Glomerular visceral epithelial cell (primary cell): ENCODE data around the gene FAM204A.

Source experiments
- DNase-seq: peaks from one replicate; pipeline ENCODE4 v3.0.0-alpha.2; 2016; ENCODE audit errors: extremely low spot score

Gene FAM204A

DNA sequence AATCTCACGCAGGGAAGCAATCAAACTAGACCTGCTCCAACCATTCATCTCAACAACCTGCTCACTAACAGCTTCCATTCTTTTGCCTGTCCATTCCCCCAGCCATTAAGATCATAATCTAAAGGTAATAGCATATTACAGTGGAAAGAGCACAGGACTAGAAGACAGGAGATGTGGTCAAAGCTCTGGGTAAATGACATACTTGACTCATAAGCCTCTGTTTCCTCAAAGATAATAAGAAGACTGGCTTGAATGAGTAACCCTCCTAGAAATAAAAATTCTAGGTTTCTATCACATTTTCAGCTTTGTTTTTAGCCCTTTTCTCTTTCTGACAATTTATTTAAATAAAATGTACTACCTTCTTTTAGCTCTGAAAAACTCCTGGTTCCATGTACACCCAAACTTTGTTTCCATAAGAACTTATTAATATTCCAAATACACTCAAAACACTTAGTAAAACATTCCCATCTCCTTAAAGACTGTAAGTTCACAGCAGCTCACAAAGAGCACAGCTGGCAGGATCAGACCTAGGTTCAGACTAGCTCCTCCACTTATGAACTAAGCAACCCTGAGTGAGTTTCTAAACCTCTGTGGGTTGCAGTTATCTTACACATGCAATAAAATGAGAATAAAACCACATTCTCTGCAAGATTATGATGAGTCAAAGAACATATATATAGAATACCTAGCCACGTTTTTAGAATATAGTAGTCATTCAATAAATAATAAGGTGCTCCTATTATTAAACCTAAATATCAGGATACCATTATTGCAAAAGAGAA is 11.6 kb downstream of the FAM204A start:
- no peak for DNase-seq

DNA sequence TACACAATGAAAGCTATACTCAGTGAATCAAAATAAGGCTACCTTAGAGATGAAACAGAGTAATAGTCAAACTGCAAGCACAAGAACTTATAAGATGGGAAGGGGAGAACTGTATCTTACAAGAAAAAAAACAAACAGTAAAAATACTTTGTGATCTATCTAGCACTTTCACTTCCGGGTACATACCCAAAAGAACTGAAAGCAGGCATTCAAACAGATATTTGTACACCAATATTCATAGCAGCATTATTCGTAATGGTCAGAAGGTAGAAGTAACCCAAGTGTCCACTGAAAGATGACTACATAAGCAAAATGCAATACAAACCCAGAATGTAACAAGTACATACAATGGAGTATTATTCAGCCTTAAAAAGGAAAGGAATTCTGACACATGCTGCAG is 18.0 kb downstream of the FAM204A start:
- no peak for DNase-seq

DNA sequence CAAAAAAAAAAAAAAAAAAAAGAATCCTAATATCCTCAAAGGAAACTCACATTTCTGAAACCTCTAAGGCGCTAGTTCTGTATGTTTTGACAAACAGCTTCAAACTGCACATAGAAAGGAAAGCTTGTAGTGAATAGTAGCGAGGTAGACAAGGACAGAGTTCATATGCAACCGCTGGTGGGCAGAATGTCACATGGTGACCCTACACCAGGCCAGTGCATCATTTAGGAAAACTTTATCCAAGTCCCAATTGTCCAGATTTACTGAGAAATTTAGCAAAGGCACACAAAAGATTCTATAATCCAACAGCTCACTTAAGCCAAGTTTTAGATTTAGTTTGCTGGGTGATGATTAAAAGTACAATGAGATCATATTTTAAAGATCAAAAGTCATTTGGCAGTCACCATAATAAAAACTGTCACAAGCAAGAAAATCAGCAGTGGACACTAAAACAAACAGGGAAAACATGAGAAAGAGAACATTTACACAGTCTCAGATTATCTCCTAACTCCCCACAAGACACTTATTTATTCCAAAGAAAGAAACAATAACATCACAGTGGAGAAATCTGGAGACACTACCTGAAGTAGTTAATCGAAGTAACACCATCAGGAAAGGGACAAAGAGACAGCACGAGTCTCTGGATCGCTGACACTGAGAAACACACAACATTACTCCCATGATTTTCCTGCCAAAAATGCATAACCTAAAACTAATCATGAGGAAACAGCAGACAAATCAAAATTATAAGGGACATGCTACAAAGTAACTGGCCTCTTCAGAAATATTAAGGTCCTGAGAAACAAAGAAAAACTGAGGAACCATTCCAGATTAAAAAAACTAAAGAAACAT is 20.2 kb downstream of the FAM204A start:
- no peak for DNase-seq

- DNase-seq: no peak
Observed at GRCh38 chr10:118315629-118316028, 26.5 kb downstream of the FAM204A start.

DNA sequence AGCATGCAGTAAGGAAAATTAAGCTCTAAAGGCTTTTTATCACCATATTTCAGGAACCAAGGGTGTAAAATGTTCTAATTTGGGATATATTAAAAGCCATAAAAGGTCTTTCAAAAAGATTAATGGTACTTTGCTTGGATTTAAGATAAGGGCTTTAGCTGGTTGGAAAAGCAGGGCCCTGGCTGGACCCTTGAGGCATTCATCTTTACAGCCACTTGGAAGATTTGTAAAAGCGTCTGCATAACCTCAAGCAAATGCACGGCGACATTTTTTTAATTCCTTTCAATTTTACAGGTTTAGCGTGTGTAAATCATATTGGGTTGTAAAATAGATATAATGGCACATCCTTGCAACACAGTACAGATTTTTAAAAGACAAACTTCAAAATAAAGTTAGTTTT is 27.2 kb downstream of the FAM204A start:
- no peak for DNase-seq

- no peak for DNase-seq
Observed at GRCh38 chr10:118311505-118311904, 30.6 kb downstream of the FAM204A start.

DNA sequence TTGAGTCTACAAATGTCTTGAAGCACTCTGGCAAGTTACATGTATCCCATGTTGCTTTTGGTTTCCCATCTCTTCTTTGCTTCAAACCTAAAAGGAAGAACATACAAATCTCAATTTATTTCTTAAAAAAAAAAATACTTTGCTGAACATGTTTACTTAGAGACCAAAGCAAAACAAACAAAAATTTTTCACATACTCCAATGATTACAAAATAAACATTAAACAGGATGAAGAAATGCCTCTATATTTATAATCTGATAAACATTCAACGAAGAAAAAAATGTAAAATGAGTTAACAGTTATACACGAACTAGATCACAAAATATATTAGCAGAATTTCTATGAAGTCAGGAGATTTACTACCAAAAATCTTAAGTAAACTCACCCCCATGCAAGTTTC is 31.3 kb downstream of the FAM204A start:
- DNase-seq: no peak

DNA sequence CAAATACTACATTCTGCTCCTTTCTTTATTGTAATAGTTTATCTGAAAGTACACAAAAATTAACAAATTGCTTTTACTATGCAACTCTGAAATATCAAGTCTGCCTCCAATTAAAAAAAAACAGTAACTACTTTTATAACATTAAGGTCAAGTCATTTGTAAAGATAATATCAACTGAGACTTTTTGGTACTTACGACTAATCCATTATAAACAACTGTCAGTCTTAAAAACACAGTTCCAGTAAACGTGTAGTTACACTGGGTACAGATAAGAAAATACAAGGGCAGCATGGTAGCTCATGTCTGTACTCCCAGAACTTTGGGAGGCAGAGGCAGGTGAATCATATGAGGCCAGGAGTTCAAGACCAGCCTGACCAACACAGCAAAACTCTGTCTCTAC is 32.2 kb downstream of the FAM204A start:
- DNase-seq: no peak

GRCh38 chr10:118308664-118309063 is 33.5 kb downstream of the FAM204A start:
- DNase-seq: no peak

- no peak for DNase-seq
Observed at GRCh38 chr10:118307859-118308258, 34.3 kb downstream of the FAM204A start.

DNA sequence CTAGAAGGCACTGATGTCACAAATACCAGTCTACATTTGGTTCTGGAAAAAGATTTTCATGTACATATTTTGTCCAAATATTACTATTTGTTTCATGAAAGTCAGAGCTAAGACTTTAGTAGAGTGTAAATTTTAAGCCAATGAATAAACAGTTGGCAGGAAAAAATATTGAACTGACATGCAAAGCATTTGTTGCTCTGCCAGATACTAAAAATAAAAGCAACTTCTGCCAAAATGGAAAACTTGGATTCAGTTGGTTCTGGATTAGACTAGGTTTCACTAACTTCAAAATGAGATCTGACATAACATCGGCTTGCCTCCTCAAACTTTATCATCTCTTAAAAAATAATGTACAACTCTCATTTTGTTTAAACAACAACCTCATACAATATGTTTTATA is 34.9 kb downstream of the FAM204A start:
- DNase-seq: no peak

- no peak for DNase-seq
Observed at GRCh38 chr10:118305730-118306129, 36.4 kb downstream of the FAM204A start.

DNA sequence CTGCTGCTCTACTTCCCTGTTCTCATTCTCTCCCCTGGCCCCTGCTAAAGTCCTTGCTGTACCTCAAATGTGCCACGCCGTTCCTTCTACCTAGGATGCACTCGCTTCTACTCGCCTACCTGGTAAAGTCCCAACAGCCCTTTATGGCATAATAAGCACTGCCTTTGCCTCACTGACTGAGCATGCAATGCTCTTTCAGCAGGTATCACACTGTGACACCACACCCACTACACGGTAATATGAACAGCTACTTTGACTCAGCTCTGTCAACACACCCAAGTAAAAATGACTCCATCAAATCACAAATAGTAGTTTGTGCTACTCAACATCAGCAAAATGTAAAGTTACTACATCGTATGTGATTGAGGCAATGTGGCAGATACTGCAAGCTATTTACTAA is 37.6 kb downstream of the FAM204A start:
- no peak for DNase-seq

GRCh38 chr10:118301211-118301610 is 40.9 kb downstream of the FAM204A start:
- no peak for DNase-seq

GRCh38 chr10:118300320-118300719 is 41.8 kb downstream of the FAM204A start:
- DNase-seq: no peak

GRCh38 chr10:118298787-118299186 is 43.3 kb downstream of the FAM204A start:
- no peak for DNase-seq

- no peak for DNase-seq
Observed at GRCh38 chr10:118291122-118291521, 51.0 kb downstream of the FAM204A start.

DNA sequence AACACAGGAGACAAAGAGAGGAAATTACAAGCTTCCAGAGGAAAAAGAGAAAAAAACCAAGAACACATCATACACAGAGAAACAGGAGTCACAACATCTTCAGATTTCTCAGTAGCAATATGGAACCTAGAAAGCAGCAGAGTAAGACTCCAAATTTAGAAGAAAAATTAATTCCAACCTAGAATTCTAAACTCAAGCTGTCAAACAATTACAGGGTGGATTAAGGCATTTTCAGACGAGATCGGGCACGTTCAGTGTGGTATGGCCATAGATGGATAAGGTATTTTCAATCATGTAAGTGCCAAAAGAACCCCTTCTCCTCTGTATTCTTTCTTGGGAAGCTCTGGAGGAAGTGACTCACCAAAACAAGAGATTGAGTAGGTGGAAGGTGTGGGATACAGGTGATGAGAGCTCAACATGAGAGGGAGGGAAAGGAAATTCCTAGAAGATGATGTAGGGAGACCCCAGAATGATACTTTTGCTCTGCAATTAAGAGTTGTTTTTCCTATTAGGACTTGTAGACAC is 51.6 kb downstream of the FAM204A start:
- DNase-seq: no peak

- no peak for DNase-seq
Observed at GRCh38 chr10:118287076-118287806, 54.9 kb downstream of the FAM204A start.

- no peak for DNase-seq
Observed at GRCh38 chr10:118286051-118286838, 55.9 kb downstream of the FAM204A start.

GRCh38 chr10:118282670-118283069 is 59.5 kb downstream of the FAM204A start:
- DNase-seq: no peak
